ENCODE measurements around the gene AVPR1A. TPM values are rescaled to one million over a fixed set of nuclear protein-coding genes. Genes with fewer than 3 reads are reported as not detected.
A peak's percentile ranks its signal among the peaks of the same experiment; 100 is the strongest.

Gene AVPR1A
- total and polyA plus RNA-seq, 5 experiments from 2014 or later: not detected

GRCh38 chr12:63144556-63144955, 6.4 kb downstream of the AVPR1A start:
- no peak for ATAC-seq
- H3K27ac Mint-ChIP-seq: no peak overlapping the region
- H3K36me3 Mint-ChIP-seq: peaks cover 0 to 1% (median 0%) of the 10 kb centered on the region in 3 donors

GRCh38 chr12:63138488-63138887, 12.5 kb downstream of the AVPR1A start:
- no peaks in the 10 kb centered on the region for H3K4me1 Mint-ChIP-seq
- DNase-seq (no peak), ATAC-seq (no peak)
- peaks cover 0 to 2% (median 0%) of the 10 kb centered on the region in 9 donors for H3K9me3 Mint-ChIP-seq
- POLR2A ChIA-PET: no interaction called here
- no peak overlapping the region for H3K4me3 Mint-ChIP-seq
- H3K27ac Mint-ChIP-seq: peak overlapping the region in 1 of 10 donors; percentile 10
- no peaks in the 10 kb centered on the region for H3K36me3 Mint-ChIP-seq
- peaks cover 1 to 9% (median 5%) of the 10 kb centered on the region in 5 donors for H3K27me3 Mint-ChIP-seq

More at GRCh38 chr12:63144556-63144955, 6.4 kb downstream of the AVPR1A start:
- peaks cover 0 to 2% (median 0%) of the 10 kb centered on the region in 9 donors for H3K9me3 Mint-ChIP-seq
- POLR2A ChIA-PET: no interaction called here
- H3K4me3 Mint-ChIP-seq: no peak overlapping the region
- peaks cover 0 to under 1% (median 0%) of the 10 kb centered on the region in 4 donors for H3K4me1 Mint-ChIP-seq
- peaks cover 9 to 29% (median 10%) of the 10 kb centered on the region in 5 donors for H3K27me3 Mint-ChIP-seq
- DNase-seq: no peak

- peaks cover 1 to 9% (median 3%) of the 10 kb centered on the region in 5 donors for H3K27me3 Mint-ChIP-seq
- no peaks in the 10 kb centered on the region for H3K4me1 Mint-ChIP-seq
- no peak overlapping the region for H3K4me3 Mint-ChIP-seq
- POLR2A ChIA-PET: no interaction called here
- H3K27ac Mint-ChIP-seq: no peak overlapping the region
- no peaks in the 10 kb centered on the region for H3K9me3 Mint-ChIP-seq
- DNase-seq (no peak), ATAC-seq (no peak)
- H3K36me3 Mint-ChIP-seq: no peaks in the 10 kb centered on the region
Measured at GRCh38 chr12:63133981-63134380, 17.0 kb downstream of the AVPR1A start.

DNA sequence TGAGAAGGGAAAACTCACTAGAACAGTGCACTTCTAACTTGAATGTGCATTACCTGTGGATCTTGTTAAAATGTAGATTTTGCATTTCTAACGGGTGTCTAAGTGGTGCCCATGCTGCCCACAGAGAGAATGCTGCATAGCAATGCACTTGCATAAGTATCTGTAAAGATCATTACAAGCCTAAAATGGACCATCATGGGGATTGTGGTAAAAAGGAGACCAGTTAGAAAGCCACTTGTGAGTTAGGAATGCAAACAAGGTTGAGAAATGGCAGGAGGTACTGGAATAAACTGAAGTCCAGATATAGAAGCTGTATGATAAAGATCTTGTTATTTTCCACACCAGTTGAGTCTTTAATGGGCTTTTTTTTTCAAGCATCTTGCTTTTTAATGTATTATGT, 18.8 kb downstream of the AVPR1A start:
- no peaks in the 10 kb centered on the region for H3K4me1 Mint-ChIP-seq
- DNase-seq: no peak
- POLR2A ChIA-PET: no interaction called here
- ATAC-seq: no peak
- H3K27me3 Mint-ChIP-seq: peaks cover 0 to 9% (median 3%) of the 10 kb centered on the region in 5 donors
- no peak overlapping the region for H3K27ac Mint-ChIP-seq
- H3K36me3 Mint-ChIP-seq: no peaks in the 10 kb centered on the region
- no peaks in the 10 kb centered on the region for H3K9me3 Mint-ChIP-seq
- H3K4me3 Mint-ChIP-seq: no peak overlapping the region

GRCh38 chr12:63129927-63130326, 21.1 kb downstream of the AVPR1A start:
- POLR2A ChIA-PET: no interaction called here
- no peak overlapping the region for H3K27ac Mint-ChIP-seq
- DNase-seq (no peak), ATAC-seq (no peak)
- no peaks in the 10 kb centered on the region for H3K4me1 Mint-ChIP-seq
- no peaks in the 10 kb centered on the region for H3K9me3 Mint-ChIP-seq
- H3K36me3 Mint-ChIP-seq: no peaks in the 10 kb centered on the region
- H3K4me3 Mint-ChIP-seq: no peak overlapping the region
- peaks cover 0 to 8% (median 3%) of the 10 kb centered on the region in 5 donors for H3K27me3 Mint-ChIP-seq

GRCh38 chr12:63124778-63125177, 26.2 kb downstream of the AVPR1A start:
- Mint-ChIP-seq H3K27me3 (peaks cover 0 to 4% (median 2%) of the 10 kb centered on the region in 5 donors), H3K36me3 (no peaks in the 10 kb centered on the region), H3K9me3 (peaks cover 0 to 2% (median 0%) of the 10 kb centered on the region in 9 donors), H3K4me3 (no peak overlapping the region), H3K27ac (no peak overlapping the region), H3K4me1 (no peaks in the 10 kb centered on the region)
- ATAC-seq: no peak
- POLR2A ChIA-PET: no interaction called here
- DNase-seq: no peak

- no peaks in the 10 kb centered on the region for H3K4me1 Mint-ChIP-seq
- no peaks in the 10 kb centered on the region for H3K36me3 Mint-ChIP-seq
- peaks cover 0 to 14% (median 0%) of the 10 kb centered on the region in 5 donors for H3K27me3 Mint-ChIP-seq
- H3K9me3 Mint-ChIP-seq: no peaks in the 10 kb centered on the region
- no peak overlapping the region for H3K27ac Mint-ChIP-seq
- ATAC-seq: no peak
- POLR2A ChIA-PET: no interaction called here
- peak in 3 of 10 donors; percentile 9 to 28 (median 14) for DNase-seq
- H3K4me3 Mint-ChIP-seq: no peak overlapping the region
Measured at GRCh38 chr12:63103494-63104131, 47.4 kb downstream of the AVPR1A start.

GRCh38 chr12:63101920-63102319, 49.1 kb downstream of the AVPR1A start:
- ATAC-seq: no peak
- no peaks in the 10 kb centered on the region for H3K36me3 Mint-ChIP-seq
- H3K27me3 Mint-ChIP-seq: peaks cover 0 to 14% (median 2%) of the 10 kb centered on the region in 5 donors
- no peak for DNase-seq
- H3K9me3 Mint-ChIP-seq: no peaks in the 10 kb centered on the region
- POLR2A ChIA-PET: no interaction called here
- no peak overlapping the region for H3K4me3 Mint-ChIP-seq
- no peak overlapping the region for H3K27ac Mint-ChIP-seq
- H3K4me1 Mint-ChIP-seq: no peaks in the 10 kb centered on the region

- DNase-seq (no peak), ATAC-seq (no peak)
- Mint-ChIP-seq H3K9me3 (no peaks in the 10 kb centered on the region), H3K4me3 (no peak overlapping the region), H3K27me3 (peaks cover 2 to 14% (median 4%) of the 10 kb centered on the region in 5 donors), H3K27ac (no peak overlapping the region), H3K4me1 (no peaks in the 10 kb centered on the region), H3K36me3 (no peaks in the 10 kb centered on the region)
- POLR2A ChIA-PET: no interaction called here
Measured at GRCh38 chr12:63098851-63099250, 52.1 kb downstream of the AVPR1A start.

DNA sequence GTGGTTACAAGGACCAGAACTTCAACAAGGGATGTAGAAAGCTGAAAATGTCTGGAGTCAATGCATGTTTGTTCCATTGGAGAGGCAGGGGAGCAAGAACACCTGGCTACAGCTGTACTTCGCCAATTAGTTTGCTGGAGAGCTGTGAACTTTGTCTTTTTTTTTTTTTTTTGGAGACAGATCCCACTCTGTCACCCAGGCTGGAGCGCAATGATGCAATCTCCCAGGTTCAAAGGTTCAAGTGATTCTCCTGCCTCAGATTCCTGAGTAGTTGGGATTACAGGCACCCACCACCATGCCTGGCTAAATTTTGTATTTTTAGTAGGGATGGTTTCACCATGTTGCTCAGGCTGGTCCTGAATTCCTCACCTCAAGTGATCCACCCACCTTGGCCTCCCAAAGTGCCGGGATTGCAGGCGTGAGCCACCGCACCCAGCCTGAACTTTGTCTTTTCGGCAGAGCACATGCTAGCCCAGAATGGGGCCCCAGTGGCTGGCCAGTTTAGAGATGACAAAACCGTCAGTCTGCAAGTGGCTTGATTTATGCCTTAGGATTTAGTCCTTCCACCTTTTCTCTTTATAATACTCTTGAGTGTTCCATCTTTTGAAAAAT, 55.5 kb downstream of the AVPR1A start:
- H3K27me3 Mint-ChIP-seq: peaks cover 3 to 19% (median 8%) of the 10 kb centered on the region in 5 donors
- no peaks in the 10 kb centered on the region for H3K9me3 Mint-ChIP-seq
- no peaks in the 10 kb centered on the region for H3K4me1 Mint-ChIP-seq
- H3K36me3 Mint-ChIP-seq: no peaks in the 10 kb centered on the region
- no peak overlapping the region for H3K4me3 Mint-ChIP-seq
- no peak for ATAC-seq
- no peak overlapping the region for H3K27ac Mint-ChIP-seq
- DNase-seq: no peak
- POLR2A ChIA-PET: no interaction called here

DNA sequence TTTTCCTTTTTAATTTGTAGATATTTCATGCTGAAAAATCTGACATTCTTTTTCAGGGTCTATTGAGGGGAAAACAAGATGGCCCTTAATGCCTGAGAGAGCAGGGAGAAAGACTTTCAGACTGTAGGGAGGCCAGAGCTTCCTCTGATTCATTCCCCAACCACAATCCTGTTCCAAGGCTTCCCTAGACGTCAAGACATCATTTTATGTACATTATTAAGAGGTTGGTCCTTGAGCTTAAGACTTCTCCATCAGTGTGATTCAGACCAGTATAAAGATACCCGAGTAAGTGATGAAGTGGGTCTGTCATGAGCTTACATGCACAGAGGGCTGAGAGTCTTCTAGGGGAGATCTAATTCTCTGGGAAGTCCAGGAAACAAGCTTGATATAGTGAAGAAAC, 57.3 kb downstream of the AVPR1A start:
- ATAC-seq (no peak), DNase-seq (no peak)
- POLR2A ChIA-PET: no interaction called here
- H3K9me3 Mint-ChIP-seq: no peaks in the 10 kb centered on the region
- H3K27me3 Mint-ChIP-seq: peaks cover 5 to 17% (median 11%) of the 10 kb centered on the region in 5 donors
- no peaks in the 10 kb centered on the region for H3K4me1 Mint-ChIP-seq
- H3K4me3 Mint-ChIP-seq: no peak overlapping the region
- peaks cover 0 to 3% (median 0%) of the 10 kb centered on the region in 3 donors for H3K36me3 Mint-ChIP-seq
- H3K27ac Mint-ChIP-seq: no peak overlapping the region

GRCh38 chr12:63093084-63093483, 57.9 kb downstream of the AVPR1A start:
- Mint-ChIP-seq H3K36me3 (peaks cover 0 to 4% (median 0%) of the 10 kb centered on the region in 3 donors), H3K4me3 (no peak overlapping the region), H3K4me1 (no peaks in the 10 kb centered on the region), H3K27ac (no peak overlapping the region), H3K9me3 (no peaks in the 10 kb centered on the region), H3K27me3 (peaks cover 5 to 23% (median 12%) of the 10 kb centered on the region in 5 donors)
- DNase-seq (no peak), ATAC-seq (no peak)
- POLR2A ChIA-PET: no interaction called here

Data from naive thymus-derived CD8-positive, alpha-beta T cell (primary cell).